22Rv1 (cell line): ENCODE measurements around the gene CRNKL1.
A peak's percentile ranks its signal among the peaks of the same experiment; 100 is the strongest.

Experiments used
- H3K27ac ChIP-seq: fragments of 450-650 bp; 2 replicates; pipeline ENCODE4 v1.5.1; 2017
- CTCF ChIP-seq: fragments of 450-650 bp; IDR thresholded peaks from 2 replicates; pipeline ENCODE4 v1.5.1; 2017; ENCODE audit warnings: mild to moderate bottlenecking
- ZFX ChIP-seq: fragments of 450-650 bp; IDR thresholded peaks from 2 replicates; pipeline ENCODE4 v1.6.1; 2017; ENCODE audit warnings: antibody characterized with exemption, borderline replicate concordance

Gene CRNKL1

GRCh38 chr20:20019123-20019522 is 33.1 kb downstream of the CRNKL1 start:
- TF ChIP-seq ZFX (no peak), CTCF (no peak)
- peak overlapping the region; percentile 26 for H3K27ac ChIP-seq

- peak overlapping the region; percentile 26; the same call in 1 of the 2 replicates for H3K27ac ChIP-seq
- TF ChIP-seq ZFX (no peak), CTCF (no peak)
Measured at GRCh38 chr20:20018366-20018765, 33.9 kb downstream of the CRNKL1 start.

GRCh38 chr20:20017844-20018185 is 34.5 kb downstream of the CRNKL1 start:
- TF ChIP-seq ZFX (no peak), CTCF (no peak)
- peak overlapping the region; percentile 77 for H3K27ac ChIP-seq

- H3K27ac ChIP-seq: peak within 1 kb of the TSS; percentile 77
Measured at GRCh38 chr20:20017001-20017843, 35.0 kb downstream of the CRNKL1 start, which contains the start of gene NAA20. NAA20 (plus strand) TSS chr20:20017362; CDS start chr20:20017397, 35 bp downstream.

GRCh38 chr20:20014659-20015058 is 37.6 kb downstream of the CRNKL1 start:
- no peak for TF ChIP-seq ZFX
- TF ChIP-seq CTCF: no peak
- no peak overlapping the region for H3K27ac ChIP-seq

More at GRCh38 chr20:20017001-20017843, 35.0 kb downstream of the CRNKL1 start, which contains the start of gene NAA20:
- TF ChIP-seq ZFX (no peak), CTCF (peak; percentile 76)

GRCh38 chr20:20012541-20012940 is 39.7 kb downstream of the CRNKL1 start:
- H3K27ac ChIP-seq: no peak overlapping the region
- TF ChIP-seq ZFX: no peak
- no peak for TF ChIP-seq CTCF

GRCh38 chr20:20010639-20011500 is 41.4 kb downstream of the CRNKL1 start:
- TF ChIP-seq ZFX: no peak
- no peak for TF ChIP-seq CTCF

More at GRCh38 chr20:20010639-20011500, 41.4 kb downstream of the CRNKL1 start:
- H3K27ac ChIP-seq: peak overlapping the region; percentile 17; the same call in 1 of the 2 replicates
